HEK293 (cell line): Measurements from ENCODE around the gene PLA2G4B.

Experiments
- CTCF ChIA-PET: fragments of 350-600 bp; formaldehyde crosslinking; extraction: SDS; loops from one replicate; lab custom pipeline; 2021; ENCODE audit warnings: antibody characterized with exemption; lab: Yijun Ruan, JAX
- POLR2A ChIA-PET: fragments of 300-600 bp; formaldehyde crosslinking; extraction: SDS; loops from one replicate; lab custom pipeline; 2020; ENCODE audit warnings: antibody characterized with exemption, inconsistent platforms; lab: Yijun Ruan, JAX
- H3K27ac ChIP-seq: fragments of 200-500 bp; sonication (Bioruptor generic); 2 replicates; pipeline ENCODE4 v1.5.1; 2014; ENCODE audit warnings: low read depth, low read length, control low read depth, inconsistent platforms; ENCODE audit errors: extremely low read depth
- H3K36me3 ChIP-seq, 2 experiments: fragments of 200-500 bp in 1 of 2; sonication (Bioruptor generic) in 1 of 2; 1 replicate in 1 of 2; 2 replicates in 1 of 2; pipeline ENCODE4 v1.5.1; 2014 to 2017; ENCODE audit warnings: inconsistent platforms in 2 of 2, low read length in 2 of 2; ENCODE audit not compliant: control insufficient read depth in 2 of 2, insufficient read depth in 1 of 2
- H3K4me1 ChIP-seq: fragments of 200-500 bp; sonication (Bioruptor generic); 2 replicates; pipeline ENCODE4 v1.5.1; 2014; ENCODE audit warnings: mild to moderate bottlenecking, low read length, inconsistent platforms; ENCODE audit not compliant: control insufficient read depth, insufficient read depth
- H3K4me3 ChIP-seq: 2 replicates; pipeline ENCODE4 v1.5.1; 2011; ENCODE audit warnings: low read depth, mild to moderate bottlenecking, control low read depth, low read length, moderate library complexity
- H3K9me3 ChIP-seq: fragments of 200-500 bp; sonication (Bioruptor generic); 2 replicates; pipeline ENCODE4 v1.5.1; 2014; ENCODE audit warnings: low read depth, low read length, inconsistent platforms; ENCODE audit not compliant: control insufficient read depth, insufficient read depth
- ELK4 ChIP-seq: IDR thresholded peaks from 2 replicates; pipeline ENCODE4 v1.6.1; 2011; ENCODE audit warnings: mild to moderate bottlenecking, low read depth, low read length, borderline replicate concordance
- INSM2 ChIP-seq: fragments of 450-650 bp; formaldehyde crosslinking; IDR thresholded peaks from 2 replicates; pipeline ENCODE4 v1.5.1; 2016; ENCODE audit warnings: missing biosample characterization, missing genetic modification characterization
- OVOL3 ChIP-seq: fragments of 450-650 bp; formaldehyde crosslinking; IDR thresholded peaks from 2 replicates; pipeline ENCODE4 v1.5.1; 2016; ENCODE audit warnings: missing biosample characterization, missing genetic modification characterization
- PATZ1 ChIP-seq: fragments of 450-650 bp; formaldehyde crosslinking; IDR thresholded peaks from 2 replicates; pipeline ENCODE4 v1.5.1; 2016; ENCODE audit warnings: missing biosample characterization, missing genetic modification characterization
- SP7 ChIP-seq: fragments of 450-650 bp; formaldehyde crosslinking; IDR thresholded peaks from 2 replicates; pipeline ENCODE4 v1.5.1; 2016; ENCODE audit warnings: missing biosample characterization, missing genetic modification characterization
- YY1 ChIP-seq: fragments of 450-650 bp; formaldehyde crosslinking; IDR thresholded peaks from 2 replicates; pipeline ENCODE4 v1.5.1; 2018; ENCODE audit warnings: missing biosample characterization, missing genetic modification characterization
- ZBTB20 ChIP-seq: fragments of 450-650 bp; formaldehyde crosslinking; IDR thresholded peaks from 2 replicates; pipeline ENCODE4 v1.5.1; 2016; ENCODE audit warnings: missing biosample characterization, missing genetic modification characterization
- ZBTB7A ChIP-seq: fragments of 450-650 bp; formaldehyde crosslinking; IDR thresholded peaks from 2 replicates; pipeline ENCODE4 v1.5.1; 2016; ENCODE audit warnings: low read depth, missing biosample characterization, missing genetic modification characterization
- ZNF155 ChIP-seq: fragments of 450-650 bp; formaldehyde crosslinking; IDR thresholded peaks from 2 replicates; pipeline ENCODE4 v1.5.1; 2016; ENCODE audit warnings: missing biosample characterization, missing genetic modification characterization
- ZNF23 ChIP-seq: fragments of 450-650 bp; formaldehyde crosslinking; IDR thresholded peaks from 2 replicates; pipeline ENCODE4 v1.5.1; 2016; ENCODE audit warnings: missing biosample characterization, missing genetic modification characterization, borderline replicate concordance
- ZNF266 ChIP-seq: fragments of 450-650 bp; formaldehyde crosslinking; IDR thresholded peaks from 2 replicates; pipeline ENCODE4 v1.5.1; 2016; ENCODE audit warnings: missing biosample characterization, missing genetic modification characterization, low read depth
- ZNF311 ChIP-seq: fragments of 450-650 bp; formaldehyde crosslinking; IDR thresholded peaks from 2 replicates; pipeline ENCODE4 v1.5.1; 2017; ENCODE audit warnings: missing biosample characterization, missing genetic modification characterization, borderline replicate concordance
- ZNF510 ChIP-seq: fragments of 450-650 bp; formaldehyde crosslinking; IDR thresholded peaks from 2 replicates; pipeline ENCODE4 v1.5.1; 2018; ENCODE audit warnings: mild to moderate bottlenecking, missing genetic modification characterization, missing biosample characterization; ENCODE audit not compliant: insufficient replicate concordance
- ZNF518A ChIP-seq: fragments of 450-650 bp; formaldehyde crosslinking; conservative IDR thresholded peaks from 2 replicates; pipeline ENCODE4 v1.5.1; 2016; ENCODE audit warnings: low read depth, missing biosample characterization, missing genetic modification characterization
- ZNF561 ChIP-seq: fragments of 450-650 bp; IDR thresholded peaks from 2 replicates; pipeline ENCODE4 v1.5.1; 2018; ENCODE audit warnings: missing biosample characterization, missing genetic modification characterization, borderline replicate concordance
- ZNF585B ChIP-seq: fragments of 450-650 bp; formaldehyde crosslinking; IDR thresholded peaks from 2 replicates; pipeline ENCODE4 v1.5.1; 2016; ENCODE audit warnings: missing biosample characterization, missing genetic modification characterization
- ZNF645 ChIP-seq: fragments of 450-650 bp; formaldehyde crosslinking; IDR thresholded peaks from 2 replicates; pipeline ENCODE4; 2016; ENCODE audit warnings: missing biosample characterization, missing genetic modification characterization
- ZNF654 ChIP-seq: fragments of 450-650 bp; formaldehyde crosslinking; IDR thresholded peaks from 2 replicates; pipeline ENCODE4 v1.5.1; 2016; ENCODE audit warnings: low read depth, missing biosample characterization, missing genetic modification characterization
- ZNF704 ChIP-seq: fragments of 450-650 bp; formaldehyde crosslinking; IDR thresholded peaks from 2 replicates; pipeline ENCODE4 v1.5.1; 2016; ENCODE audit warnings: missing biosample characterization, missing genetic modification characterization
- ZSCAN23 ChIP-seq: fragments of 450-650 bp; formaldehyde crosslinking; IDR thresholded peaks from 2 replicates; pipeline ENCODE4 v1.5.1; 2016; ENCODE audit warnings: missing biosample characterization, missing genetic modification characterization
- ZXDB ChIP-seq: fragments of 450-650 bp; formaldehyde crosslinking; IDR thresholded peaks from 2 replicates; pipeline ENCODE4 v1.5.1; 2016; ENCODE audit warnings: missing biosample characterization, missing genetic modification characterization

The PLA2G4B gene

GRCh38 chr15:41865490-41866055, 26.9 kb downstream of the PLA2G4B start (continued):
- no peak for TF ChIP-seq YY1 (tag by site-specific recombination)
- no peak for TF ChIP-seq ZNF645 (tag by site-specific recombination)
- TF ChIP-seq ZSCAN23 (tag by site-specific recombination): no peak

GRCh38 chr15:41866263-41866703, 27.6 kb downstream of the PLA2G4B start:
- Histone ChIP-seq H3K36me3 (no peaks in the 10 kb centered on the region), H3K4me3 (no peak overlapping the region), H3K9me3 (no peaks in the 10 kb centered on the region), H3K4me1 (peaks cover 2% of the 10 kb centered on the region; the same call in 1 of the 2 replicates), H3K27ac (no peak overlapping the region)
- TF ChIP-seq ZNF23 (tag by site-specific recombination): no peak
- no peak for TF ChIP-seq PATZ1 (tag by site-specific recombination)
- no peak for TF ChIP-seq ZBTB7A (tag by site-specific recombination)
- TF ChIP-seq ZNF155 (tag by site-specific recombination): no peak
- TF ChIP-seq ZNF311 (tag by site-specific recombination): no peak
- no peak for TF ChIP-seq ZNF654
- no peak for TF ChIP-seq ZNF510 (tag by site-specific recombination)
- no peak for TF ChIP-seq ZXDB (tag by site-specific recombination)
- no peak for TF ChIP-seq ZNF704
- no peak for TF ChIP-seq ZNF266 (tag by site-specific recombination)
- no peak for TF ChIP-seq ZBTB20 (tag by site-specific recombination)
- TF ChIP-seq INSM2 (tag by site-specific recombination): no peak
- no peak for TF ChIP-seq OVOL3 (tag by site-specific recombination)
- TF ChIP-seq ZNF518A: no peak
- TF ChIP-seq ZNF585B (tag by site-specific recombination): no peak
- TF ChIP-seq ELK4: no peak
- no peak for TF ChIP-seq SP7 (tag by site-specific recombination)
- no peak for TF ChIP-seq ZNF561 (tag by site-specific recombination)
- POLR2A ChIA-PET: no interaction called here
- CTCF ChIA-PET: interaction anchor here (0.6 to 0.7 kb wide), 2 partner anchors 124 to 1349 kb away, joined by 3 to 5 read pairs; no protein-coding TSS in a partner anchor
